ENCODE data around the gene C12orf42.
"Not testable (repeated sequence)": the region's sequence is repeated elsewhere in the genome, so short reads cannot be mapped to it uniquely, and the experiment has no call there.

Gene C12orf42

GRCh38 chr12:103494734-103495468 lies 867 bp downstream of the C12orf42 start:
- DNase-seq (ENCODE audit: low read depth in 2 of 2): no peak

DNA sequence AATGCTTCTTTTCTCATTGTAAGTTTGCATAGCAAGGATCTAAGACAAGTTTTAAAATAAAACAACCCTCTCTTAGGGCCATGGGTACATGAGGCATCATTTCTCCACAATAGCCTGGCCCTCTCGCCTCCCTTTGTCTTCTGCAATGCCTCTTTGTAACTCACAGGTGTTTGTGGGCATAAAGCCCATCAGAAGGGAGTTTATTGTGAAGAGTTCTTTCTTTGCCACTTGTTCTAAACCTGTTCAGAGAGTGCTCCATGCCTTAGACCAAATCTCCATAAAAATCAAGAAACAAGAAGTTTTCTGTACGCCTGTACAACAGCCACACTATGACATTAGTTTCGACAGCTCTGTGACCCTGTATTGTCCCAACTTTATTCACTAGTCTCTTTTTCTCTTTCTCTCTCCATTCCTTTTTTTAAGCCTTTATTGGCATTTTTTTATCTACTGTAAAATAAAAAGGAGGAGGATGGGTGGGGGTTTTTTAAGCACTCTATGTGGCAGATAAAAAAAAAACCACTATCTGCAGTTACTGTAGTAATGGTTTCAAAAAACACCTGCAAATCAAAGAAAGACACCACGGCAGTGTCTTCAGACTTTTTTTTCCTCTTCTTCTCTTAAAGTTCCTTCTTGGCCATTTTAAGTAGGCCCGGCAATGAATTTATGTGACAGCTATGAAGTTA lies 1.6 kb downstream of the C12orf42 start:
- no peak for DNase-seq (ENCODE audit: low read depth in 2 of 2)

DNA sequence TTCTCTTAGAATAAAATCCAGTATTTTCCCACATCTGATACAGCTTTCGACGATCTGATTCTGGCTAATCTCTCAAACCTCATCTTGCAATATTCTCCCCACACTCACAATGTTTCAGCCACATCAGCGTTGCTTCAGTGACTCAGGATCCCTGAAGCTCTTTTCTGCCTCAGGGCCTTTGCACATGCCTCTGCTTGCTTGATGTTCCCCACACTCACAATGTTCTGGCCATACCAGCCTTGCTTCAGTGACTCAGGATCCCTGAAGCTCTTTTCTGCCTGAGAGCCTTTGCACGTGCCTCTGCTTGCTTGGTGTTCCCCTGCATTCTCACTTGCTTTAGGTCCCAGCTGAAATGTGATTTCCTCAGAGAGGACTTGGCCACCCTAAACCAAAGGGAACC lies 2.6 kb downstream of the C12orf42 start:
- DNase-seq (ENCODE audit: low read depth in 2 of 2): no peak

DNA sequence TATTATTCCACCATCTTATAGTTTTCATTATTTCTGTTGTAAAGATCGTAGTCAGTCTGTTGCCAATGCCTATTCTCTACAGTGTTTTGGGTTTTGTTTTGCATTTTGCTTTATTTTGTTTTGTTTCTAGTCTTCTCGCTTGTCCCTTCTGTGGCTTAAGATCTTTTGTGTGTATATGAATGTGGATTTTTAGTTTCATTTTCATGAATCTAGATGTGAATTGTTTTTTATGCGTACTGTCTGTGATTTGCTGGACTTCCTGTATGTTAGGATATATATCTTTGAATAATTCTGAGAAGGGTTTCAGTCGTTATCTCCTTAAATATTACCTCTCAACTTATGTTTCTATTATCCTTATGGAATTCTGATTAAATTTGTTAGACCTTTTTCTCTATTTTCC lies 13.4 kb downstream of the C12orf42 start:
- DNase-seq (ENCODE audit: low read depth in 2 of 2): no peak

DNA sequence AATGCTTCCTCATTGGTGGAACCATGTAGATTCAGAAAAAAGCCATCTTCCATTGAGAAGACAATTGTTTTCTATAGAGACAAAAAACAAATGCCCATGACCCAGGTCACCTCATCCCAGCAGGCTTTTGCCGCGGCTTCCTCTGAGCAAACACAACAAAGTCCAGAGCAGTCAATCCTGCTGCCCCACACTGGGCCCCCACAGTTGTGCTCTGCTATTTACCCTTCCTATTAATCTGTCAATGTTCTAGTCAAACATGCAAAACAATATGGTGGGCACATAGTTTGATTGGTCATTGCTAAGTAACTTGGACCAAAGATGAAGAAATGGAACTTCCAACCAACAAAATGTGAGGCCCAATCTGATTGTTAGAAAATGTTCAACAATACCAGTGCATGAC lies 20.7 kb downstream of the C12orf42 start:
- DNase-seq (ENCODE audit: low read depth in 2 of 2): no peak

GRCh38 chr12:103470664-103471063 lies 25.1 kb downstream of the C12orf42 start:
- DNase-seq (ENCODE audit: low read depth in 2 of 2): no peak

DNA sequence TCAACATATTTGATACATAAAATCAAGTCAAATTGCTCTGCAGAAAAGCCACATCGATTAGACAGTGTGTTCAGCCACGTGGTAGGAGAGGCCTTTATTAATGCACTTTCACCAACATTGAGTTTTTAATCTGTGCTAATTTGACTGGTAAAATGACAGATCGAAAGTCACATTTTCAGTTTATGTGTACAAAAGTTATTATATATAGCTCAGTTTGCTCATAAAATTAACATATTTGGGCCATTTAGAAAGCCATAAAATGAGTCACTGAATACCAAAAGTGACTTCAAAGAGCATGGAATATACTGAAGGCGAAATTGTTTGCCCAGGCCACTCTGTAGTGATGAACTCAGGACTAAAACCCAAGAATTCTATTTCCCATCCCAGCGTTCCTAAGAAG lies 26.0 kb downstream of the C12orf42 start:
- no peak for DNase-seq (ENCODE audit: low read depth in 2 of 2)

DNA sequence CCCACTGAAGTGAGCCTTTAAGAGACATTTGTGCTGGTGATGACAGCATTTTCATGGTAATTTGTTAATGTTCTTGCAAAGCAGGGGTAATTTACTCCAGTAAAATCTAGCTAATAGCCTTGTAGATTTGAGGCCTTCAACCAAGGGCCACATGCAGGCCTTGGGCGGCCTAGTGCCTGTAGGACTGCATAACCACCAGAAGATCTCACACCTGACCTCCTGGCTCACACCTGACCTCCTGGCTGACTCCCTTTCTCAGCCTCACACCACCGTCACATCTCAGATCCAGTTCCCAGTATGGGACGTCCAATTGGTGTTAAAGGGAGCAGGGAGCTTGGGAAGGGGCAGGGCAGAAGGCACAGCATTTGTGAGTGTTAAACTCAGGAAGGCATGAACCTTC lies 26.9 kb downstream of the C12orf42 start:
- DNase-seq (ENCODE audit: low read depth in 2 of 2): no peak

GRCh38 chr12:103462675-103463074 lies 33.1 kb downstream of the C12orf42 start:
- DNase-seq (ENCODE audit: low read depth in 2 of 2): no peak

DNA sequence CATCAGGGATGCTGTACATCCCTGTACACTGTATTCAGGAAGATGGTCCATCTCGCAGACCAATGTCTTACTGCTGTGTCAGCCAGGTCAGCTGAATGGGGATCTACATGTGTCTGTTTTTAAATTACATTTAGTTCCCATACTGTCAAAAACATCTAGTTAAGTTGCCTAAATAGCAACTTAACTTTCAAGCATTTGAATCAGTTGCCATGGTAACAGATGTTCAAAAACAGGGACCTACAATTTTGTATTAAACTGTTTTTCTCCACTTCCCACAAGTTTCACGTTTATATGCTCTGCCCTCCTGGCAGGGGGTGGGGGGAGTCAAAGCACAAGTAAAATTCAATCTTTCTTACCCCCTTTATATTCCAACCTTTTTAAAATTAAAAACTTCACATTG lies 38.3 kb downstream of the C12orf42 start:
- DNase-seq (ENCODE audit: low read depth in 2 of 2): no peak

GRCh38 chr12:103456006-103456405 lies 39.8 kb downstream of the C12orf42 start:
- DNase-seq (ENCODE audit: low read depth in 2 of 2): no peak

GRCh38 chr12:103455020-103455763 lies 40.6 kb downstream of the C12orf42 start:
- DNase-seq (ENCODE audit: low read depth in 2 of 2): no peak

- DNase-seq (ENCODE audit: low read depth in 2 of 2): no peak
Observed at GRCh38 chr12:103444983-103445382, 50.8 kb downstream of the C12orf42 start.

DNA sequence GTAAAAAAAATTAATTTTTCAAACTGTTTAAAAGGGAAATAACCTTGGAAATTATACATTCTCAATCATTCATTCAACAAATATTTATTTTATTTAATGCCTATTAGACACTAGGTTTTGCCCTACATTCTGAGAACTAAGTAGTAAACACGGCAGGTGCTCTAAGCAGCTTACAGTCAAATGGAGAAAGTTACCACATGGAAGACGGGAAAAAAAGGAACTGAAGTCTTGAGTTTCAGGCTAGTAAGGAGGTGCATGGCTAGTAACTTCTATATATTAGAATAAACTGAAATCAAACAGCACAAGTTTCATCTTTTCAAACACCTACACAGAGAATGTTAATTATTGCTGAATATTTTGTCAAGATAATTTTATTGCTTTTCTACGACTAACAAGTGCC lies 52.9 kb downstream of the C12orf42 start:
- no peak for DNase-seq (ENCODE audit: low read depth in 2 of 2)

- DNase-seq (ENCODE audit: low read depth in 2 of 2): no peak
Observed at GRCh38 chr12:103442182-103442555, 53.6 kb downstream of the C12orf42 start.

GRCh38 chr12:103441437-103442181 lies 54.2 kb downstream of the C12orf42 start:
- DNase-seq (ENCODE audit: low read depth in 2 of 2): no peak

- not testable (repeated sequence) for DNase-seq (ENCODE audit: low read depth in 2 of 2)
Observed at GRCh38 chr12:103434165-103435105, 61.3 kb downstream of the C12orf42 start.

DNA sequence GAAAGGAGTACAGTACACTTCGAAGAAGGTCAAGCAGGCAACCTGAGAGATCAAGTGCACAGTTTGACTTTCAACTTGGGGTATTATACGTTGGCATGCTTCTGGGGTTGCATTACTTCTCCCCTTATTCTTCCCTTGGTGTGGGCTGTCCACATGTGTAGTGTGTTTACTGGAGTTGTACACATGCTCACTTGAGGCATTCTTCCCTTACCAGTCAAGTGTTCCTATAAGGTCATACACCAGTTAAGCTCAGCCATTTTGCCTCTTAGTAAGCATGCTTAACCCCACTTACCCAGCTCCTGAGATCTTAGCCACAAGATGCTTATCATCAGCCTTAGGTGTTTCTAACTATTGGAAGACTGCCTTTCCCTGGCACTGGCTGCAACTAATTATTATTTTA lies 63.8 kb downstream of the C12orf42 start:
- DNase-seq (ENCODE audit: low read depth in 2 of 2): no peak

- DNase-seq (ENCODE audit: low read depth in 2 of 2): no peak
Observed at GRCh38 chr12:103431387-103431786, 64.4 kb downstream of the C12orf42 start.

DNA sequence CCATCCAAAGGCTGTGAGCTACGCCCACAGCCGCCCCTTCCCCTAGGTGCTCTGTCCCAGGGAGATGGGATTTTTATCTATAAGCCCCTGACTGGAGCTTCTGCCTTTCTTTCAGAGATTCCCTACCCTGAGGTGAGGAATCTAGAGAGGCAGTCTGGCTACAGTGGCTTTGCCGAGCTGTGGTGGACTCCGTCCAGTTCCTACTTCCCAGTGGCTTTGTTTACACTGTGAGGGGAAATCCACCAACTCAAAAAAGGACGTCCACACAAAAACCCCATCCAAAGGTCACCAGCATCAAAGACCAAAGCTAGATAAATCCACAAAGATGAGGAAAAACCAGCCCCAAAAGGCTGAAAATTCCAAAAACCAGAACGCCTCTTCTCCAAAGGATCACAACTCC lies 70.1 kb downstream of the C12orf42 start:
- not testable (repeated sequence) for DNase-seq (ENCODE audit: low read depth in 2 of 2)
